Calu3 (cell line): ENCODE results near the gene PPP1R3C. TPM values are rescaled to one million over a fixed set of nuclear protein-coding genes. Genes with fewer than 3 reads are reported as not detected.

Experiments
- BruUV-seq: library from RNA; stranded (reverse); fragments of 400-500 nt; replicated peaks from 2 replicates; lab custom pipeline; 2021; lab: Mats Ljungman, UMichigan
- CTCF ChIA-PET: fragments of 300-600 bp; sonication (Branson Sonifier 250); formaldehyde crosslinking; loops from one replicate; lab custom pipeline; 2022; ENCODE audit warnings: antibody characterized with exemption; lab: Charles Lee
- DNase-seq: peaks from one replicate; pipeline ENCODE4 v3.0.0; 2022
- H3K27ac Mint-ChIP-seq: one replicate; pipeline ENCODE4 v1.8.0; 2022; ENCODE audit warnings: mixed read lengths; ENCODE audit not compliant: unreplicated experiment
- H3K27me3 Mint-ChIP-seq: one replicate; pipeline ENCODE4 v1.8.0; 2022; ENCODE audit warnings: mixed read lengths; ENCODE audit not compliant: unreplicated experiment
- H3K36me3 Mint-ChIP-seq: one replicate; pipeline ENCODE4 v1.8.0; 2022; ENCODE audit warnings: mild to moderate bottlenecking, moderate library complexity, mixed read lengths; ENCODE audit not compliant: insufficient read depth, unreplicated experiment
- H3K4me1 Mint-ChIP-seq: one replicate; pipeline ENCODE4 v1.8.0; 2022; ENCODE audit warnings: mild to moderate bottlenecking, low read depth, mixed read lengths; ENCODE audit not compliant: unreplicated experiment
- H3K4me3 Mint-ChIP-seq: one replicate; pipeline ENCODE4 v1.8.0; 2022; ENCODE audit warnings: mild to moderate bottlenecking, low read depth, moderate library complexity, mixed read lengths; ENCODE audit not compliant: unreplicated experiment
- H3K9me3 Mint-ChIP-seq: one replicate; pipeline ENCODE4 v1.8.0; 2022; ENCODE audit warnings: low read depth, mixed read lengths; ENCODE audit not compliant: unreplicated experiment
- intact Hi-C: fragments of 100-400 bp; cut with micrococcal nuclease; formaldehyde crosslinking; loops from one replicate; pipeline ENCODE4 v1.10.0; 2022; ENCODE audit not compliant: unreplicated experiment
- total RNA-seq: library from RNA; stranded (reverse); gene quantifications from 2 replicates; pipeline ENCODE4 v1.2.3, GENCODE V29; 2022
- TF ChIP-seq, protein P1 (sequence below): fragments of 200-600 bp; IDR thresholded peaks from one replicate; pipeline ENCODE4 v1.8.0; 2022; ENCODE audit warnings: antibody characterized with exemption; ENCODE audit not compliant: unreplicated experiment

Gene PPP1R3C
- total RNA-seq, 1 experiment from 2014 or later: 5.5 TPM

DNA sequence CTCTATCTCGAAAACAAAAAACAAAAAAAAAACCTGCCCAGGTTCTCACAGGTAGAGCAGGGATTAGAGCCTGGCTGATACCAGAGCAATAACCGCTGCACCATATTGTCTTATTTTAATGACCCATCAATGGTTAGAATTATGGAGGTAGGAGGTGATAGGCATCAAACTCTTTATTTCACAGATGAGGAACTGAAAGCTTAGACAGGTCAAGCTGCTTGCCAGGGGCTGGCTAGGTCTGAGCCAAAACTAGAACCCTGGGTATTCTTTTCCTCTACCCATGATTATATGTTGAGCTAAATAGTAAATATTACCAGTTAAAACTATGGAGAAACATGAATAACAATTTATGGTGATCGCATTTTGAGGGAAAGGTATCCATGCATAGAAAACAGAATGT is 2.0 kb upstream of the PPP1R3C start:
- Mint-ChIP-seq H3K9me3 (no peaks in the 10 kb centered on the region), H3K36me3 (peaks cover 19% of the 10 kb centered on the region), H3K27ac (no peak overlapping the region), H3K4me1 (peaks cover 8% of the 10 kb centered on the region), H3K27me3 (no peaks in the 10 kb centered on the region), H3K4me3 (no peak overlapping the region)
- TF ChIP-seq, protein P1, sequence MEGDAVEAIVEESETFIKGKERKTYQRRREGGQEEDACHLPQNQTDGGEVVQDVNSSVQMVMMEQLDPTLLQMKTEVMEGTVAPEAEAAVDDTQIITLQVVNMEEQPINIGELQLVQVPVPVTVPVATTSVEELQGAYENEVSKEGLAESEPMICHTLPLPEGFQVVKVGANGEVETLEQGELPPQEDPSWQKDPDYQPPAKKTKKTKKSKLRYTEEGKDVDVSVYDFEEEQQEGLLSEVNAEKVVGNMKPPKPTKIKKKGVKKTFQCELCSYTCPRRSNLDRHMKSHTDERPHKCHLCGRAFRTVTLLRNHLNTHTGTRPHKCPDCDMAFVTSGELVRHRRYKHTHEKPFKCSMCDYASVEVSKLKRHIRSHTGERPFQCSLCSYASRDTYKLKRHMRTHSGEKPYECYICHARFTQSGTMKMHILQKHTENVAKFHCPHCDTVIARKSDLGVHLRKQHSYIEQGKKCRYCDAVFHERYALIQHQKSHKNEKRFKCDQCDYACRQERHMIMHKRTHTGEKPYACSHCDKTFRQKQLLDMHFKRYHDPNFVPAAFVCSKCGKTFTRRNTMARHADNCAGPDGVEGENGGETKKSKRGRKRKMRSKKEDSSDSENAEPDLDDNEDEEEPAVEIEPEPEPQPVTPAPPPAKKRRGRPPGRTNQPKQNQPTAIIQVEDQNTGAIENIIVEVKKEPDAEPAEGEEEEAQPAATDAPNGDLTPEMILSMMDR: no peak
- no TSS peak for BruUV-seq
- no peak for DNase-seq
- intact Hi-C loops: loop anchor here (1.0 to 5.0 kb wide), 5 partner anchors 38 to 243 kb away; no protein-coding TSS in a partner anchor
- CTCF ChIA-PET: interaction anchor here (0.7 to 1.9 kb wide), 9 partner anchors 9 to 142 kb away, joined by 3 to 12 read pairs (median 4); no protein-coding TSS in a partner anchor

DNA sequence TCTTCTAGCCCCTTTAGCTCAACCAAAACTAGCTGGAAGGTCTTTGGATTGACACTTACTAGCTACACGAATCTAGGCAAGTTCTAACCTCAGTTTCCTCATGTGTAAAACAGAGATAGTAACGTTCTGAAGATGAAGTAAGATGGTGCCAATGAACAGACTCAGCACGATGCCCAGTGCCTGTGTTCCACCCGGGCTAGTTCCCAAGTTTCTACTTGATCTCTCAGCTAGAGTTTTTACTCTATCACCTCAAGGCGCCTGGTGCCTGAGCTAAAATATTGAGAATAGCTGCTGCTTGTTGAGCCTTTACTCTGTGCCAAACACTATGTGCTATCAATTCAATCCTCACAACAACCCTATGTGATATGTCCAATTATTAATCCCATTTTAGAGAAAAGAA is 1.4 kb upstream of the PPP1R3C start:
- Mint-ChIP-seq H3K9me3 (no peaks in the 10 kb centered on the region), H3K4me3 (no peak overlapping the region), H3K36me3 (peaks cover 19% of the 10 kb centered on the region), H3K27me3 (no peaks in the 10 kb centered on the region), H3K4me1 (peaks cover 13% of the 10 kb centered on the region), H3K27ac (no peak overlapping the region)
- DNase-seq: no peak
- BruUV-seq: no TSS peak
- TF ChIP-seq, protein P1: no peak
- CTCF ChIA-PET: interaction anchor here (0.6 to 1.7 kb wide), 4 partner anchors 17 to 336 kb away, joined by 3 to 8 read pairs (median 4); no protein-coding TSS in a partner anchor
- intact Hi-C loops: loop anchor here (5.0 kb wide), 1 partner anchor 37 kb away; no protein-coding TSS in a partner anchor

DNA sequence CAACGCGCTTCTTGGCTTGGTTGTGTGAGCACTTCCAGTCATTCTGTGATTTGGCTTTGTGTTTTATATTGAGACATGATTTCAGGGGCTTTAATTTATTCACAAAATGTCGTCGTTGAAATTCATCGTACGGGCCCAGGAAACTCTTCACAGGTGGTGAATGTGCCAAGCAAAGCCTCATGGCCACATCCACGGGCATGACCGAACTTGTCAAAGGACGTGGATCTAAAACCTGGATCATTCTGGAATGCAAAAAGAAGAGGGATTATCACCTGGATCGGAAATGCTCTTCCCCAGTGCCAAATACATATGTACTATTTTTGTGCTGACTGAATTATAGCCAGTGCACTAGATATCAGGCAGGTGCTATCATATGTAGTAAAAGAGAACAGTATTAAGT is 2.2 kb downstream of the PPP1R3C start:
- Mint-ChIP-seq H3K9me3 (no peaks in the 10 kb centered on the region), H3K4me1 (peaks cover 15% of the 10 kb centered on the region), H3K27me3 (no peaks in the 10 kb centered on the region), H3K27ac (no peak overlapping the region), H3K4me3 (no peak overlapping the region), H3K36me3 (peaks cover 19% of the 10 kb centered on the region)
- TF ChIP-seq, protein P1: no peak
- CTCF ChIA-PET: no interaction called here
- no peak for DNase-seq
- intact Hi-C loops: loop anchor here (5.0 kb wide), 1 partner anchor 33 kb away; no protein-coding TSS in a partner anchor
- BruUV-seq: no TSS peak

DNA sequence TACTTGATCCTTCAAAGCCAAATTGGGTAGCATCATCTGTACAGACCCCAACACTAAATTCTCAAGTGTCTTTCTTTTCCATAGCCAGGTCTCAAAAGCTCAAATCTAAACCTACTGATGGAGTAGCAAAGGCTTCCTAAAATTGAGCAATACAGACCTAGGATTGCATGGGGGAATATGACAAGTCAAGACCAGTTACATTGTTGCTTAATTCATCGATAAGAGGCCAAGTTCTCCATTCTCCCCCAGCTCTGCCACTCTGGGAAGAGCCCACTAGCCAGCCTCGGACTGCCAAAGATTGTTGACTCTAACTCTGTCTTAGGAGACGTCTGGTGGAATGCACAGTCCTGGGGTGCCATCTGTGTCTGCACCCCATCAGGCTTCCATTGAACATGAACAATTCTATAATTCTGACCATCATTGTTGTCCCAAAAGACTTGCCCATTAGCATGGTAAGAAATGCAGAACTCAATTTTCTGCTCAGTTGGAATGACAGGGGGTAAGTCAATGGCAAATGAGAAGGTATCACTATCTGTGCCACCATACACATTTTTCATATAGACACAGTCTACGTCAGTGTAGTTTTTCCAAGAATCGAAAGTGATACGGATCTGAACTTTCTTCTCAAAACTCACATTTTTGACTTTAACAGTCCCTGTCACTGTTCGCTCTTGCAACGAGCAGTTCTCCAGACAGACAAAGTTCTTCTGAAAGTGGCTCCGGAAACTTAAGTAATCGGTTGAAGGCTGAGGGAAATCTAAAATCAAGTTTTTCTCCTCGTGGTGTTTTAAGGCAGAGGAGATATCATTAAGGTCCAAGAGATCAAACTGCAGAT is 2.9 kb downstream of the PPP1R3C start:
- H3K36me3 Mint-ChIP-seq: peaks cover 19% of the 10 kb centered on the region
- DNase-seq: no peak
- H3K27me3 Mint-ChIP-seq: no peaks in the 10 kb centered on the region
- BruUV-seq: no TSS peak
- CTCF ChIA-PET: no interaction called here
- H3K9me3 Mint-ChIP-seq: no peaks in the 10 kb centered on the region
- H3K4me1 Mint-ChIP-seq: peaks cover 8% of the 10 kb centered on the region
- H3K27ac Mint-ChIP-seq: no peak overlapping the region
- no peak overlapping the region for H3K4me3 Mint-ChIP-seq
- TF ChIP-seq, protein P1: no peak
- intact Hi-C loops: loop anchor here (5.0 kb wide), 1 partner anchor 33 kb away; no protein-coding TSS in a partner anchor
